ENCODE results near the gene IQCF2.
"Not testable (repeated sequence)": the region's sequence is repeated elsewhere in the genome, so short reads cannot be mapped to it uniquely, and the experiment has no call there.

Gene IQCF2

GRCh38 chr3:51876186-51876585 lies 14.8 kb downstream of the IQCF2 start:
- no peak for DNase-seq (ENCODE audit: low read depth)

GRCh38 chr3:51879937-51880336 lies 18.5 kb downstream of the IQCF2 start:
- DNase-seq (ENCODE audit: low read depth) = no peak

GRCh38 chr3:51886447-51886846 lies 25.0 kb downstream of the IQCF2 start:
- no peak for DNase-seq (ENCODE audit: low read depth)

- DNase-seq (ENCODE audit: low read depth) = no peak
These were observed 26.2 kb downstream of the IQCF2 start for GRCh38 chr3:51887620-51888019.

GRCh38 chr3:51888463-51889105 lies 27.2 kb downstream of the IQCF2 start:
- DNase-seq (ENCODE audit: low read depth) = no peak

GRCh38 chr3:51891242-51892039 lies 30.0 kb downstream of the IQCF2 start:
- DNase-seq (ENCODE audit: low read depth) = no peak

GRCh38 chr3:51894391-51894790 lies 33.0 kb downstream of the IQCF2 start:
- DNase-seq (ENCODE audit: low read depth) = no peak

GRCh38 chr3:51894939-51895338 lies 33.5 kb downstream of the IQCF2 start:
- DNase-seq (ENCODE audit: low read depth) = no peak

GRCh38 chr3:51896607-51897305 lies 35.3 kb downstream of the IQCF2 start:
- DNase-seq (ENCODE audit: low read depth) = no peak

GRCh38 chr3:51897391-51897790 lies 36.0 kb downstream of the IQCF2 start:
- no peak for DNase-seq (ENCODE audit: low read depth)

- DNase-seq (ENCODE audit: low read depth) = not testable (repeated sequence)
These were observed 38.6 kb downstream of the IQCF2 start for GRCh38 chr3:51900043-51900442.

GRCh38 chr3:51902361-51902760 lies 40.9 kb downstream of the IQCF2 start:
- peak; percentile 10 for DNase-seq (ENCODE audit: low read depth)

GRCh38 chr3:51904034-51904823 lies 42.8 kb downstream of the IQCF2 start:
- no peak for DNase-seq (ENCODE audit: low read depth)

GRCh38 chr3:51908026-51908425 lies 46.6 kb downstream of the IQCF2 start:
- no peak for DNase-seq (ENCODE audit: low read depth)
